Stimulated activated CD8-positive, alpha-beta memory T cell treated with anti-CD3 and anti-CD28 coated beads, Interleukin-2, amount 100 ng/mL, for 1 hour (primary cell): Measurements from ENCODE around the gene STARD3NL.
"Not testable (repeated sequence)": the region's sequence is repeated elsewhere in the genome, so short reads cannot be mapped to it uniquely, and the experiment has no call there.

Source experiments
- DNase-seq, 2 donors: peaks; one replicate each; pipeline ENCODE4 v3.0.0-alpha.2; 2020; ENCODE audit warnings: low read depth in 2 of 2

STARD3NL gene, protein sequence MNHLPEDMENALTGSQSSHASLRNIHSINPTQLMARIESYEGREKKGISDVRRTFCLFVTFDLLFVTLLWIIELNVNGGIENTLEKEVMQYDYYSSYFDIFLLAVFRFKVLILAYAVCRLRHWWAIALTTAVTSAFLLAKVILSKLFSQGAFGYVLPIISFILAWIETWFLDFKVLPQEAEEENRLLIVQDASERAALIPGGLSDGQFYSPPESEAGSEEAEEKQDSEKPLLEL

DNA sequence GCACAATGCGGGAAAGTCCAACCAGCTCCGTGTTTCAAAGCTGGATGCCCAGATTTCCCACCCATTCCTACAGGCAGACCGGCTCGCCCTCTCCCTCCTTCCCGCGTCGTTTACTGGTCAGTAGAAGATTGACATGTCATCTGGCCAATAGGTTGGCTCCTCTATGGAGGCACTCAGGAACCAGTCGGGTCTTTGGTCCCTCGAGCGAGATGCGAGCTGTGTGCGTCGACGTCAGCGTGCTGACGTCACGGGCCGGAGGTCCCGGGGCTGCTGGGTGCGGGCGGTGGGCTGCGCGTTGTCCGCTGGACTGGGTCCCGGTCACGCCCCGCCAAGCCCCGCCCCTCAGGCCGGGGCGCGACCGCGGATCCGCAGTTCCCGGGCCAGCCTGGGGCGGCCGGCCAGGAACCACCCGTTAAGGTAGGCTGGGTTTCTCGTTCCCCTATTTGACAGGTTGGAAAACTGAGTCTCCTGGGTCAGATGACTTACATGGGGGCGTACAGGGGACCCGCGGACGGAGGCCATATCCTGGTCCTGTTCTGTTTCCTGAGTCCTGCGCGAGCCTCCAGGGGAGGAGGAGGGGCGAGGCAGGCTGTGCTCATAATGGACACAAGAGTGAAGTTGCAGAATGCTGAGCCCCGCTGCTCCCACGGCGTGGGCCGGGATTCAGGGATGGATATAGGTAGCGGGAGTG is at the start of gene STARD3NL:
TSS of gene STARD3NL (plus strand) at position 242 of the 691 bp plus-strand sequence. CDS start 29,260 bp downstream, outside the sequence.
- peak; percentile 60 to 75 for DNase-seq

DNA sequence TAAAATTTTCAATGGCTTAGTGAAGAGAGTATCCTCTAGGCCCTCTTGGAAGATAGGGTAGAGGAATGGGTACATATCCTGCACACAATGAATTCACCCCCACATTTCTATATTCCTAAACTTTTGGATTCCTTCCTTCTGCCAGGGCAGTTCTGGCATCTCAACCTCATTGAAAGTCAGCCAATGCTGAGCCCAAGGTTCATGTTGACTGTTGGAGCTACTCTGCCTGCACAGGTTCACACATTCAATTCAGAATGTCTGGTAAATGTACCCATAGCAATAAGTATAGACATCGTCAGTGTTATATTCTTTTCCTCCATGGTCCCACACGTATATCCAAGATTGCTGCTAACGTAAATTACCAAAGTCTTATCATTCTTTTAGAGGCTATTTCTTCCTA is 48.9 kb upstream of the STARD3NL start:
- no peak for DNase-seq

DNA sequence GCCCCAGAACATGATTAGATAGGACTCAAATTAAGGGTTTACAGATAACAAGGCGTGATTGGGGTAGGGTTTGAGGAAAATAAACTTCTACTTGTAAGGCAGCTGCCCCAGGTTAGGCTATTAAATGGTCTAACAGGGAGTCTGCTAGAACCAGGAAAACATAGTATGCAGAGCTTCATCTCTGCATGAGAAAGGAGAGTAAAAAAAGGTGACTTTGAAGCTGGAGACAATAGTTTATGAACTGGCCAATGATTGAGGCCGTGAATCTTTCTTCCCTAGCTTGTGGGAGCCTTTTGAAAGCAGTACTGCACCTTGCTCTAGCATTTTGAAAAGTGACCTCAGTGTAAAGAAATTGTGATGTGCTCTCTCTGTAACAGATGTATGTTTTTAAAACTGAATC is 48.5 kb upstream of the STARD3NL start:
- DNase-seq, result no peak

DNA sequence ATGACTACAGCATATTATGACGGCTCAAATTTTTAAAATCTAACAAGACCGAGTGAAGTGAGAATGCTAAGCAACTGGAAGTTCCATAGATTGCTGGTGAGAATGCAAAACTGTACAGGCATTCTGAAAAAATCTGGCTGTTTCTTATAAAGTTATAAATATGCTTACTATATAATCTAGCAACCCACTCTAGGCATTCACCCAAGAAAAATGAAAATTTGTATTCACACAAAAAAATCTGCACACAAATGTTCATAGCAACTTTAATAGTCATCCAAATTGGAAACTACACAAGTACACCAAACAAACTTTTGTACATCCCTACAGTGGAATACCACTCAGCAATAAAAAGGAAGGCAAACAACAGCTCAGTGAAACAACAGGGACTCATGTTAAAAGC is 39.9 kb upstream of the STARD3NL start:
- no peak for DNase-seq

DNA sequence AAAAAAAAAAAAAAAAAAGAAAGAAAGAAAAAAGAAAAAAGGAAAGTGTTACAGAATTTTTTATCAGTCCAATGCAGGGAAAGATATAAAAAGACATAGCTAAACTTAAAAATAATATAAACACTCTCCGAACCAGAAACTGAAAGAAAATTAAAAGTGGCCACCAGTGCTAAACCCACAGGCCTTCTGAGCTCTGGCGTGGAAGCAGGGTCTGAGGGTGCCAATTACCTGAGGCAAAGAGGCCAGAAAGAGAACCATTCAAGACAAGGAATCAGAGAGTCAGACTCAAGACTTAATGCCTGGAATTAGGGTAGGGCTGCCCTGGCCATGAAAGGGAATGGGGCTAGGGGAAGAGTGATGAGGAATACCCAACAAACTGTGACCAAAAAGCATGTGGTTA is 36.9 kb upstream of the STARD3NL start:
- DNase-seq, result no peak

DNA sequence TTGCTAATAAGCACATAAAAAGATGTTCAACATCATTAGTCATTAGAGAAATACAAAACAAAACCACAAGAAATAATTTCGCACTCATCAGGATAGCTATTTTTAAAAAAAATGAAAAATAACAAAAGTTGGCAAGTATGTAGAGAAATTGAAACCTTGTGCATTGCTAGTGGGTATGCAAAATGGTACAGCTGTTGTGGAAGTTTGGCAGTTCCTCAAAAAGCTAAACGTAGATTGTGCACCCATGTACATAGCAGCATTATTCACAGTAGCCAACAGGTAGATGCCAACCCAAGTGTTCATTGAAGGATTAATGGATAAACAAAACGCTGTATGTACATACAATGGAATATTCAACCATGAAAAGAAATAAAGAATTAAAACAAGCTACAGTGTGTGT is 35.3 kb upstream of the STARD3NL start:
- no peak for DNase-seq

DNA sequence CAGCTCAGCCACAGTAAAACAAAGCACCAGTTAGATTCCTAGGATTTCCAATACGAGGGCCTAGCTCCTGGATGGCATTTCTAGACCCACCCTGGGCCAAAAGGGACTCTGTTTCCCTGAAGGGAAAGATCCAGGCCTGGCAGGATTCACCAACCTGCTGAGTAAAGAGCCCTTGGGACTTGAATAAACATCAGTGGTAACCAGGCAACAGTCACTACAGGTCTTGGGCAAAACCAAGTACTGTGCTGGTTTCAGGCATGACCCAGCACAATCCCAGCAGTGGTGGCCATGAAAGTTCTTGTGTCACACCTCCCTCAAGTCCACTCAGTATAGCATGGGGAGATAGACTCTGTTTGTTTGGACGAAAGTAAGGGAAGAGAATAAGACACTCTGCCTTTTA is 31.0 kb upstream of the STARD3NL start:
- DNase-seq, result no peak

DNA sequence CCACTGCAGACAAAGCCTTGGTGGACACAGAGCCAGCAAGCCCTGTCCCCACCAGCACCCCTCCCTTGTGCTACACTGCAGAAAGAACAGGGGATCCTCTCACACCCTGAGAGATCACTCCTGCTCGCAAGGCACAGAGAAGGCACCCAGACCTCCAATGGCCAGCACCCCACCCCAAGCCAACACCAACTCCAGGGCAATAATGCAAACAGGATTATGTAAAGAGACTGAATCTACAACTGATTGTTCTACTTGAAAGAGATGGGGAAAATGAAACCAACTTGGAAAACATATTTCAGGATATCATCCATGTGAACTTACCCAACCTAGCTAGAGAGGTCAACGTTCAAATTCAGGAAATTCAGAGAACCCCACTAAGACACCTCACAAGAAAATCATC is 26.5 kb upstream of the STARD3NL start:
- DNase-seq, result no peak

DNA sequence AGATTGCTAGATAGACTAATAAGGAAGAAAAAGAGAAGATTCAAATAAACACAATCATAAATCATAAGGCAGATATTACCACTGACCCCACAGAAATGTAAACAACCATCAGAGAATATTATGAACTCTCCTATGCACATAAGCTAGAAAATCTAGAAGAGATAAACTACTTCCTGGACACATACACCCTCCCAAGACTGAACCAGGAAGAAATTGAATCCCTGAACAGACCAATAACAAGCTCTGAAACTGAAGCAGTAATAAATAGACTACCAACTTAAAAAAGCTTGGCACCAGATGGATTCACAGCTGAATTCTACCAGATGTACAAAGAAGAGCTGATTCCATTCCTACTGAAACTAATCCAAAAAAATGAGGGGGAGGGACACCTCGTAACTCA is 24.5 kb upstream of the STARD3NL start:
- DNase-seq, result no peak

DNA sequence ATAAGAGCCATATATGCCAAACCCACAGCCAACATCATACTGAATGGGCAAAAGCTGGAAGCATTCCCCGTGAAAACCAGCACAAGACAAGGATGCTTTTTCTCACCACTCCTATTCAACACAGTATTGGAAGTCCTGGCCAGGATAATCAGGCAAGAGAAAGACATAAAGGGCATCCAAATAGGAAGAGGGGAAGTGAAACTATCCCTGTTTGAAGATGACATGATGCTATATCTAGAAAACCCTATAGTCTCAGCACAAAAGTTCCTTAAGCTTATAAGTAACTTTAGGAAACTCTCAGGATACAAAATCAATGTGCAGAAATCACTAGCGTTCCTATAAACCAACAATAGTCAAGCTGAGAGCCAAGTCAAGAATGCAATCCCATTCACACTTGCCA is 23.8 kb upstream of the STARD3NL start:
- DNase-seq, result no peak

DNA sequence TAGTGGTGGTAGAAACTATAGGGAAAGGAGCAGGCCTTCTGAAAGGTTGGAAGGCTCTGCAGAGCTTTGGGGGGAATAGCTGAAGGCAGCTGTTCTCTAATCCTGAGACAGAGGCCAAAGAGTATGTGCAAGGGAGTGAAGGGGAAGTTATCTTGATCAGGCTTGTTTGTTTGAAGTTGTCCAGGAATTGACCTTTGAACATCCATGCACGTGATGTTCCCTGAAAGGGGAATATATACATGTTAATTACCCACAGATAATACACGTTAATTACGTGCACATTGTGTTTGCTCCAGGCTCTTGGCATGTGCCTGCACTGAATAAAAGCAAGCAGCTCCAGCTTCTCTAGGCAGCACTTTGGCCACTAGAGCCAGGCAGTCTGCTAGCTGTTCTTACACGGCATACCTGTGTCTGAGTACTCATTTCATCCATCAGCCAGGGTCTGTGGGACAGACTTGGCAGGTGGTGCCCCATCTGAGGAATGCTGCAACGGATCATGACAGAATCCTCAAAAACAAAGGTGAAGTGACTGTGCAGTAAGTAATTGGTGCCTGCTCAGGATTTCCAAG is 18.0 kb upstream of the STARD3NL start:
- no peak for DNase-seq

DNA sequence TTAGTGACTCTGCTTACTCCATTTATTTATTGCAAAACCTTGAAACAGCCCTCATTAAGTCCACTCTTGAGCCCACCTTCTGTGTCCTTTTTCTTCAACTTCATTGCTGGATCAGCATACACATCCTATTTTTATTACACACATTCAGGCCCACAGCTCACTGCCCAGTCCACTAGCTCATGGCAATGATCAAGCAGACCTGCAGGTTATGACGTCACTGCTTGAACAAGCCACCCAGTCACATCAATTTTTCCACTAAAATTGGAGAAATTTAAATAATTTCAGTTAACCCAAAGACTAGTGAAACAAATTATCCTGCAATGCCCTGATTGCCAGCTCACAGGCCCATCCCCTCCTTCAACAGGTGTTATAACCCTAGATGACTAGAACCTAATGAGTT is 16.0 kb upstream of the STARD3NL start:
- no peak for DNase-seq

DNA sequence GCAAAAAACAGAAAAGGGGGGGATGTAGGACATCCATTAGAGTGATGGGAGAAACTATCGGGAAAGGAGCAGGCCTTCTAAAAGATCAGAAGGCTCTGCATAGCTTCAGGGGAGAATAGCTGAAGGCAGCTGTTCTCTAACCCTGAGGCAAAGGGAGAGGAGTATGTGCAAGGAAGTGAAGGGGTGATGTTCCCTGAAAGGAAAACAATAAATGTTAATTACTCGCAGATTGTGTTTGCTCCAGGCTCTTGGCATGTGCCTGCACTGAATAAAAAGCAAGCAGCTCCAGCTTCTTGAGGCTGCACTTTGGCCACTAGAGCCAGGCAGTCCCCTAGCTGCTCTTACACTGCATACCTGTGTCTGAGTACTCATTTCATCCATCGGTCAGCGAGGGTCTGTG is 14.4 kb upstream of the STARD3NL start:
- no peak for DNase-seq

DNA sequence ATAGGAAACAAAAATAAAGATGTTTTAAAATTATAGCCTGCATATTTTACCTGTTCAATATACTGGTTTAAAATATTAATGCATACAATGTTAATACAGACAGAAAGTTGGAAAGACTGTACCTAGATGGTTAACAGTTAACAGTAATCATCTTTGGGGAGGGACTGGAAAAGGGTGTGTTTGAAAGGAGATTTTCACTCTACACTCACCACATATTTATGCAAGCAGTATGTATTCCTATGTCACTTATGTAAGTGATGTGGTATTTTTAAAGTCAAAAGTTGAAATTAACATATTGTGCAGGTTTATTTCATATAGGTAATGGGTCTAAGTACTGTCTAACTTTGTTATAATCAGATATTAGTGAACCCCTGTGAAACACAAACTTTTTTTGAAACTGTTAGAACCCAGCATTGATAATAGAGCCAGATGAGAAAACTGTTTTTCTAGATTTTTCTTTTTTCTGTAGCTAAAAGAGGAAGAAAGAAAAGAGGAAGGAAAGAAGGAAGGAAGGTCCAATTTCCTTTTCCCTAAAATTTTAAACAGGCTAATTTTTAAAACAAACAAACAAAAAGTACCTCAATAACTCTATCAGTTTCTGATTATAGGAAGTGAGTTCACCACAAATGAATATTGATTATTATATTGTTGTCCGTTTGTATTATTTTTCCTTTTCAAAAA is 9.0 kb upstream of the STARD3NL start:
- DNase-seq, result no peak

DNA sequence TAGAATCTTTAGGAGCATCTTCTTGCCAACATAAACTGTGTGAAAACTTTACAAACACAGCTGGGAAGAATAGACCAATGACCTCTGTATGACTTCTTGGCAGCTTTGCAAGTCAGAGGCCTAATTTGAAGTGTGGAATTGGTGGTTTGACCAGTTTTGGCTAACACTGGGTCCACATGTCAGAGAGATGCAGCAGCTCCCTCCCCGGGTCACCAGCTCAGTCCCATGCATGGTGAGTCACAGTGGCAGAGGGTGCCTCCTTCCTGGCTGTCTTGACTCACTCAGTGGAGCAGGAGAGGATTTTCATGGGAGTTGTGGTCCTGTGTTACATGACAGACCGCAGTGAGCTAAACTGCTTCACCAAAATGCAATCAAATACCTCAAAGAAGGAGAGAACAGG is 8.2 kb upstream of the STARD3NL start:
- DNase-seq, result peak in 1 of 2 donors; percentile 2

DNA sequence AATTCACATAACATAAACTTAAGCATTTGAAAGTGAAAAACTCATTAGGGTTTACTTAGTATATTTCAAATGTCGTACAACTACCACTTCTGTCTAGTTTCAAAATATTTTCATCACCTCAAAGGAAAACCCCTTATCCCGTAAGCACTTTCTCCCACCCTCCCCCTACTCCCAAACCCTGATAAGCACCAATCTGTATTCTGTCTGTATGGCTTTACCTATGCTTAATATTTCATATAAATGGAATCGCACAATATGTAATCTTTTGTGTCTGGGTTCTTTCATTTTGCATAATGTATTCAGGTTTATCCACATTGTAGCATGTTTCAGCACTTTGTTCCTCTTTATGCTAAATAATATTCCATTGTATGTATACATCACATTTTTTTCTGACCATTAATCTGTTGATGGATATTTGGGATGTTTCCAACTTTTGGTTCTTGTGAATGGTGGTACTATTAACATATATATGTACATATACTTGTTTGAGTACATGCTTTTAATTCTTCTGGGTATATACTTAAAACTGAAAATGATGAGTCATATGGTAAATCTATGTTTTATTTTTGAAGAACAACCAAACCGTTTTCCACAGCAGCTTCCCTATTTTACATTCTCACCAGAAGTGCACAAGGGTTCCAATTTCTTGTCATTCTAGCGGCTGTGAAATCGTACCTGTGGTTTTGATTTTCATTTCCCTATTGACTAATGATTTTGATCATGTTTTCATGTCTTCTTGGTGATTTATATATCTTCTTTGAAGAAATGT is 6.2 kb upstream of the STARD3NL start:
- no peak for DNase-seq

DNA sequence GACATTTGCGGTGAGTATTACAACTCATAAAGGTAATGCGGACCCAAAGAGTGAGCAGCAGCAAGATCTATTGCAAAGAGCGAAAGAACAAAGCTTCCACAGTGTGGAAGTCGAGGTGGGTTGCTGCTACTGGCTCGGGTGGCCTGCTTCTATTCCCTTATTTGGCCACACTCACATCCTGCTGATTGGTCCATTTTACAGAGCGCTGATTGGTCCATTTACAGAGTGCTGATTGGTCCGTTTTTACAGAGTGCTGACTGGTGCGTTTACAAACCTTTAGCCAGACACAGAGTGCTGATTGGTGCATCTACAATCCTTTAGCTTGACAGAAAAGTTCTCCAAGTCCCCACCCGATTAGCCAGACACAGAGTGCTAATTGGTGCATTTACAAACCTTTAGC is 2.5 kb upstream of the STARD3NL start:
- not testable (repeated sequence) for DNase-seq

DNA sequence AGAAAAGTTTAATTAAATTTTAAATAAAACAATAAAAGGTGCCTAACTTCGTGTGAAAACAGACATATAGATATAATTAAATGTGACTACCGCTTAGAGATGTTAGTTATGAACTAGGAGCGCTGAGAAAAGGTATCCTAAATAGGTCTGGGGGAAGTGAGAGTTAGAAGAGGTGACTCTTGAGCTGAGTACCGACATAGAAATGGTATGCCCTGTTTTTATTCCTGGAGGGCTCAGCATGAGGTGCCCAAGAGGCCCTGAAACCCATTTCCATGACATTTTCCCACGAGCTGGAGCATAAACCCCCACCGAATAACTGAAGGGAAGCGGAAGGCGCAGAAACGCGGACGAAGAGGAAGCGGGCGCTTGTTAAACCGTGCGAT is 433 bp upstream of the STARD3NL start:
- DNase-seq, result no peak

DNA sequence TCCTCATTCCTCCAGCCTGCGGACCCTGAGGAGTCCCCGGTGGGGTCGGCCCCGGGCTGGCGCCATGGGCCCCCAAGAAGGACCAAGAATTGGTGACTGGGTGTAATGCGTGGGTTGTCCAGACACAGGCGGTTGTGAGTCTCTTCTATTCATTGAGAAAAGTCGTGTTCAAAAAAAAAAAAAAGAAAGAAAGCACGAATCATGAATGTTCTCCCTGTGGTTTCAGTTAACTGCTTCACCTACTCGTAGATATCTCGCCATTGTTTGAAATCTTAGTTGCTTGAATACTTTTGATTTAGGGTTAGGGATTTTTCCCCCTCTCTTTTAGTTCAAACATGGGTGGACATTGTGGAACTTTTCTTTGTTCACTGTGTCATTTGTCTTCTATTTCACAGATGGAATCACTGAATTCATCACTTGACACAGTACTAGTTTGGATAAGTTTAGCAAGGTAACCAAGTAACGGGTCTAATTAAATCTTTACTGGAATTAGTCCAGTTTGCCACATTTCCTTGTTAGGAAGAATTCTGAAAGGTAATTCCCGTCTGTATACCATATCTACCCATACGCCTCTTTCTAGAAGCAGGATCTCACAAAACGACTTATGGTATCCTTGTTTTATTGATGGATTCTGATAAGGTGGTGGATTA is 775 bp downstream of the STARD3NL start:
- no peak for DNase-seq

DNA sequence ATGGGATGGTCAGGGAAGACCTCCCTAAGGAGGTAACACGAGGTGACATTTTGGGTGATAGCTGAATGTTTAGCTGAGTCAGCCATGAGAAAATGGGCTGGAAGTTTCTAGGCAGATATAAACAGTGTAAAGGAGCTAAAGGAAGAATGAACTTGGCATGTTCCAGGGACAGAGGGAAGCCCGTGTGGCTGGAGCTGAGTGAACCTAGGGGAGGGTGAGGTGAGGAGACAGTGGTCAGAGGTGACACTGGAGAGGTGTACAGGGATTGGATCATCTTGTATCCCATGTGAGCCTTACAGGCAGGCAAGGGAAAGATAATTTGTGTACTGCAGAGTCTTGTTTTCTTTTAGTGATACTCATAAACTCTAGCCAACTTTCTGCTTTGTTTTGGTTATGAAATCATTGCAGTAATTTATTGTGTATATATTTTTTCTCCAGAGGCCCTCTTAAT is 1.8 kb downstream of the STARD3NL start:
- no peak for DNase-seq

DNA sequence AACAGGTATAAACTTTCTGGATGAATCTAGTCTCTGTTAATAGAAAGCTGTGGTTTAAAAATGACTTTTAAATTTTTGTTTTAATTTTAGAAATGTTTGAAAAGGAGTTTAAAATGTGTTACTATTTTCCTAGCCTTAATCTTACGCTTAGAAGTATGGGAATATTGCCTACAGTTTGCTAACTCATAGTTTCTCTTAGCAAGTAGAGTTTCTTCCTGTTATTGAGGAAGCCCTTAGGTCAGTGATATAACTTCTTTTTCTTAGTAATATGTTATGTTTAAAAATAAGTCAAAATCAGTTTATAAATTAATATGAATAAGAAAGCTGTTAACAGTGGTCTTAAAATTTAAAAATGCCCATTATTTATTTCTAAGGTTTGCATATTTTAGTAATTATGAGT is 3.1 kb downstream of the STARD3NL start:
- DNase-seq, result no peak
